Erythroblast (primary cell): ENCODE data around the gene PDCD1.

Source experiments
- GATA1 ChIP-seq: IDR thresholded peaks from 2 replicates; pipeline ENCODE4 v1.6.1; 2011; ENCODE audit warnings: low read depth, mild to moderate bottlenecking, control low read depth, low read length, moderate library complexity
- POLR2A ChIP-seq: IDR thresholded peaks from 2 replicates; pipeline ENCODE4 v1.6.1; 2011; ENCODE audit warnings: mild to moderate bottlenecking, low read length

- no peak for TF ChIP-seq POLR2A
- no peak for TF ChIP-seq GATA1
These were observed 32.0 kb upstream of the PDCD1 start for GRCh38 chr2:241890524-241891235.
